HEK293 (cell line): Measurements from ENCODE around the gene VILL.

ENCODE experiments used
- CTCF ChIP-seq: fragments of 450-650 bp; formaldehyde crosslinking; IDR thresholded peaks from 2 replicates; pipeline ENCODE4 v1.5.1; 2016; ENCODE audit warnings: missing biosample characterization, missing genetic modification characterization
- GLIS2 ChIP-seq: fragments of 450-650 bp; formaldehyde crosslinking; IDR thresholded peaks from 2 replicates; pipeline ENCODE4 v1.5.1; 2016; ENCODE audit warnings: missing biosample characterization, missing genetic modification characterization
- SP3 ChIP-seq: fragments of 450-650 bp; formaldehyde crosslinking; IDR thresholded peaks from 2 replicates; pipeline ENCODE4 v1.5.1; 2016; ENCODE audit warnings: missing biosample characterization, missing genetic modification characterization
- ZFP37 ChIP-seq: fragments of 450-650 bp; formaldehyde crosslinking; IDR thresholded peaks from 2 replicates; pipeline ENCODE4 v1.5.1; 2016; ENCODE audit warnings: missing biosample characterization, missing genetic modification characterization
- ZNF202 ChIP-seq: fragments of 450-650 bp; formaldehyde crosslinking; IDR thresholded peaks from 2 replicates; pipeline ENCODE4 v1.5.1; 2016; ENCODE audit warnings: missing biosample characterization, missing genetic modification characterization, borderline replicate concordance
- ZNF248 ChIP-seq: fragments of 450-650 bp; formaldehyde crosslinking; IDR thresholded peaks from 2 replicates; pipeline ENCODE4 v1.5.1; 2017; ENCODE audit warnings: missing biosample characterization, missing genetic modification characterization
- ZNF354C ChIP-seq: fragments of 450-650 bp; formaldehyde crosslinking; IDR thresholded peaks from 2 replicates; pipeline ENCODE4 v1.5.1; 2016; ENCODE audit warnings: missing biosample characterization, missing genetic modification characterization, low read depth, borderline replicate concordance
- ZNF37A ChIP-seq: fragments of 450-650 bp; IDR thresholded peaks from 2 replicates; pipeline ENCODE4 v1.5.1; 2018; ENCODE audit warnings: missing biosample characterization, missing genetic modification characterization
- ZNF544 ChIP-seq: fragments of 450-650 bp; formaldehyde crosslinking; IDR thresholded peaks from 2 replicates; pipeline ENCODE4 v1.5.0; 2017; ENCODE audit warnings: missing biosample characterization, missing genetic modification characterization
- ZSCAN30 ChIP-seq: fragments of 450-650 bp; IDR thresholded peaks from 2 replicates; pipeline ENCODE4 v1.5.1; 2018; ENCODE audit warnings: missing biosample characterization, mild to moderate bottlenecking, missing genetic modification characterization, moderate library complexity
- TF ChIP-seq, protein P1 (sequence below): fragments of 450-650 bp; formaldehyde crosslinking; IDR thresholded peaks from 2 replicates; pipeline ENCODE4 v1.5.1; 2016; ENCODE audit warnings: missing biosample characterization, missing genetic modification characterization, low read depth

- no peak for TF ChIP-seq ZNF354C (tag by site-specific recombination)
- no peak for TF ChIP-seq ZNF544
- TF ChIP-seq, protein P1, sequence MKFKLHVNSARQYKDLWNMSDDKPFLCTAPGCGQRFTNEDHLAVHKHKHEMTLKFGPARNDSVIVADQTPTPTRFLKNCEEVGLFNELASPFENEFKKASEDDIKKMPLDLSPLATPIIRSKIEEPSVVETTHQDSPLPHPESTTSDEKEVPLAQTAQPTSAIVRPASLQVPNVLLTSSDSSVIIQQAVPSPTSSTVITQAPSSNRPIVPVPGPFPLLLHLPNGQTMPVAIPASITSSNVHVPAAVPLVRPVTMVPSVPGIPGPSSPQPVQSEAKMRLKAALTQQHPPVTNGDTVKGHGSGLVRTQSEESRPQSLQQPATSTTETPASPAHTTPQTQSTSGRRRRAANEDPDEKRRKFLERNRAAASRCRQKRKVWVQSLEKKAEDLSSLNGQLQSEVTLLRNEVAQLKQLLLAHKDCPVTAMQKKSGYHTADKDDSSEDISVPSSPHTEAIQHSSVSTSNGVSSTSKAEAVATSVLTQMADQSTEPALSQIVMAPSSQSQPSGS, result no peak
- TF ChIP-seq CTCF (tag by site-specific recombination), result no peak
- no peak for TF ChIP-seq GLIS2
- no peak for TF ChIP-seq ZNF37A (tag by site-specific recombination)
- no peak for TF ChIP-seq ZNF248 (tag by site-specific recombination)
- no peak for TF ChIP-seq ZSCAN30
- no peak for TF ChIP-seq ZNF202
- no peak for TF ChIP-seq SP3 (tag by site-specific recombination)
- no peak for TF ChIP-seq ZFP37 (tag by site-specific recombination)
Measured at GRCh38 chr3:37942646-37943045, 47.9 kb upstream of the VILL start.
